IPS-NIHi7 (cell line): ENCODE measurements around the gene MRTFB.
"Not testable (repeated sequence)": the region's sequence is repeated elsewhere in the genome, so short reads cannot be mapped to it uniquely, and the experiment has no call there.

Experiments
- DNase-seq: peaks from one replicate; pipeline ENCODE4 v3.0.0; 2012; ENCODE audit warnings: mixed read lengths; ENCODE audit errors: extremely low spot score

The MRTFB gene

GRCh38 chr16:14070877-14071575, at the start of gene MRTFB:
TSS of gene MRTFB (plus strand) at chr16:14071319. CDS start at chr16:14140607, 69,288 bp downstream.
- DNase-seq = peak; percentile 92

GRCh38 chr16:14023526-14023925, 47.6 kb upstream of the MRTFB start:
- DNase-seq = not testable (repeated sequence)

- DNase-seq = no peak
Measured at GRCh38 chr16:14024283-14024682, 46.8 kb upstream of the MRTFB start.

GRCh38 chr16:14026572-14027285, 44.4 kb upstream of the MRTFB start:
- no peak for DNase-seq

- DNase-seq = no peak
Measured at GRCh38 chr16:14028202-14028601, 42.9 kb upstream of the MRTFB start.

GRCh38 chr16:14029658-14030057, 41.5 kb upstream of the MRTFB start:
- DNase-seq = no peak

GRCh38 chr16:14035092-14035491, 36.0 kb upstream of the MRTFB start:
- DNase-seq = no peak

- DNase-seq = no peak
Measured at GRCh38 chr16:14036889-14037288, 34.2 kb upstream of the MRTFB start.

GRCh38 chr16:14037960-14038359, 33.2 kb upstream of the MRTFB start:
- no peak for DNase-seq

- no peak for DNase-seq
Measured at GRCh38 chr16:14041164-14041563, 30.0 kb upstream of the MRTFB start.

GRCh38 chr16:14042706-14043105, 28.4 kb upstream of the MRTFB start:
- no peak for DNase-seq

GRCh38 chr16:14043278-14043677, 27.8 kb upstream of the MRTFB start:
- DNase-seq = no peak

- DNase-seq = no peak
Measured at GRCh38 chr16:14043793-14044192, 27.3 kb upstream of the MRTFB start.

- DNase-seq = not testable (repeated sequence)
Measured at GRCh38 chr16:14047121-14047859, 23.8 kb upstream of the MRTFB start.

GRCh38 chr16:14050291-14051027, 20.7 kb upstream of the MRTFB start:
- peak; percentile 86 for DNase-seq

GRCh38 chr16:14051103-14051729, 19.9 kb upstream of the MRTFB start:
- DNase-seq = no peak

GRCh38 chr16:14056970-14057369, 14.1 kb upstream of the MRTFB start:
- DNase-seq = no peak

GRCh38 chr16:14057878-14058382, 13.2 kb upstream of the MRTFB start:
- DNase-seq = no peak

GRCh38 chr16:14061732-14062259, 9.3 kb upstream of the MRTFB start:
- DNase-seq = no peak

- no peak for DNase-seq
Measured at GRCh38 chr16:14062261-14062660, 8.9 kb upstream of the MRTFB start.
